RWPE1 (cell line): Measurements from ENCODE around the gene DCTN2.
"Not testable (repeated sequence)": the region's sequence is repeated elsewhere in the genome, so short reads cannot be mapped to it uniquely, and the experiment has no call there.

ENCODE experiments used
- CTCF ChIA-PET: fragments of 350-600 bp; sonication (Branson Sonifier 250); formaldehyde crosslinking; extraction: SDS; loops from one replicate; lab custom pipeline; 2021; lab: Yijun Ruan, JAX
- POLR2A ChIA-PET: fragments of 400-600 bp; formaldehyde crosslinking; extraction: SDS; loops from one replicate; lab custom pipeline; 2020; ENCODE audit warnings: antibody characterized with exemption; ENCODE audit not compliant: low non-redundant PET; lab: Yijun Ruan, JAX
- DNase-seq: peaks from one replicate; pipeline ENCODE4 v3.0.0; 2012; ENCODE audit warnings: low spot score
- H3K27ac ChIP-seq: fragments of 450-650 bp; 2 replicates; pipeline ENCODE4 v1.5.1; 2017
- TF ChIP-seq, protein P1 (sequence below): fragments of 450-650 bp; conservative IDR thresholded peaks from 2 replicates; pipeline ENCODE4 v1.5.1; 2017; ENCODE audit warnings: low read depth, mild to moderate bottlenecking

DCTN2 gene

DNA sequence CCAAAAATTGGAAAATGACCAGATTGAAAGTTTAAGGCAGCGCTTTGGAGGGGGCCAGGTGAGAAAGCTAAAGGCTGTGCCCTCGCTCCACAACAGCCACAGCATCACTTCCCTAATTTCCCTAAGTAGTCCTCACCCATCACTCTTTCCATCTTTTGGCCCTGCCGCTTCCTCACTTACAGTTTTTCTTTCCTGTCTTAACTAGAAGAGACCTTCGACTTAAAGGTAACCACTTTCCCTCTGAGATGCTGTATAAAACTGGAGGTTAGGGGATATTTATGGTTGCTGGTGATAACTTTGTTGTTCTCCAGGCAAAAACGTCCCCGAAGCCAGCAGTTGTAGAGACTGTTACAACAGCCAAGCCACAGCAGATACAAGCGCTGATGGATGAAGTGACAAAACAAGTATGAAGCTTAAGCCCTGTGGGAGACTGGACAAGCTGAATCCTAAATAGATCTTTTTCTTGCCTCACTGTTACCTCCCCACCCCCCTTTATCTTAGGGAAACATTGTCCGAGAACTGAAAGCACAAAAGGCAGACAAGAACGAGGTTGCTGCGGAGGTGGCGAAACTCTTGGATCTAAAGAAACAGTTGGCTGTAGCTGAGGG is 31.0 kb downstream of the DCTN2 start:
- no peak overlapping the region for H3K27ac ChIP-seq
- TF ChIP-seq, protein P1, sequence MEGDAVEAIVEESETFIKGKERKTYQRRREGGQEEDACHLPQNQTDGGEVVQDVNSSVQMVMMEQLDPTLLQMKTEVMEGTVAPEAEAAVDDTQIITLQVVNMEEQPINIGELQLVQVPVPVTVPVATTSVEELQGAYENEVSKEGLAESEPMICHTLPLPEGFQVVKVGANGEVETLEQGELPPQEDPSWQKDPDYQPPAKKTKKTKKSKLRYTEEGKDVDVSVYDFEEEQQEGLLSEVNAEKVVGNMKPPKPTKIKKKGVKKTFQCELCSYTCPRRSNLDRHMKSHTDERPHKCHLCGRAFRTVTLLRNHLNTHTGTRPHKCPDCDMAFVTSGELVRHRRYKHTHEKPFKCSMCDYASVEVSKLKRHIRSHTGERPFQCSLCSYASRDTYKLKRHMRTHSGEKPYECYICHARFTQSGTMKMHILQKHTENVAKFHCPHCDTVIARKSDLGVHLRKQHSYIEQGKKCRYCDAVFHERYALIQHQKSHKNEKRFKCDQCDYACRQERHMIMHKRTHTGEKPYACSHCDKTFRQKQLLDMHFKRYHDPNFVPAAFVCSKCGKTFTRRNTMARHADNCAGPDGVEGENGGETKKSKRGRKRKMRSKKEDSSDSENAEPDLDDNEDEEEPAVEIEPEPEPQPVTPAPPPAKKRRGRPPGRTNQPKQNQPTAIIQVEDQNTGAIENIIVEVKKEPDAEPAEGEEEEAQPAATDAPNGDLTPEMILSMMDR, result no peak
- CTCF ChIA-PET, result interaction anchor here (1.1 kb wide), 1 partner anchor 61 kb away, joined by 3 read pairs; the partner anchor contains the start of gene INHBE
- POLR2A ChIA-PET, result interaction anchor here (0.8 kb wide), 1 partner anchor 232 kb away, joined by 3 read pairs; no protein-coding TSS in a partner anchor
- no peak for DNase-seq

GRCh38 chr12:57515408-57515933 is 31.5 kb downstream of the DCTN2 start:
- H3K27ac ChIP-seq, result peak overlapping the region; percentile 64
- TF ChIP-seq, protein P1, result no peak
- CTCF ChIA-PET, result interaction anchor here (0.7 kb wide), 1 partner anchor 53 kb away, joined by 3 read pairs; no protein-coding TSS in a partner anchor
- DNase-seq, result no peak
- POLR2A ChIA-PET, result interaction anchor here (0.8 kb wide), 1 partner anchor 232 kb away, joined by 3 read pairs; no protein-coding TSS in a partner anchor

DNA sequence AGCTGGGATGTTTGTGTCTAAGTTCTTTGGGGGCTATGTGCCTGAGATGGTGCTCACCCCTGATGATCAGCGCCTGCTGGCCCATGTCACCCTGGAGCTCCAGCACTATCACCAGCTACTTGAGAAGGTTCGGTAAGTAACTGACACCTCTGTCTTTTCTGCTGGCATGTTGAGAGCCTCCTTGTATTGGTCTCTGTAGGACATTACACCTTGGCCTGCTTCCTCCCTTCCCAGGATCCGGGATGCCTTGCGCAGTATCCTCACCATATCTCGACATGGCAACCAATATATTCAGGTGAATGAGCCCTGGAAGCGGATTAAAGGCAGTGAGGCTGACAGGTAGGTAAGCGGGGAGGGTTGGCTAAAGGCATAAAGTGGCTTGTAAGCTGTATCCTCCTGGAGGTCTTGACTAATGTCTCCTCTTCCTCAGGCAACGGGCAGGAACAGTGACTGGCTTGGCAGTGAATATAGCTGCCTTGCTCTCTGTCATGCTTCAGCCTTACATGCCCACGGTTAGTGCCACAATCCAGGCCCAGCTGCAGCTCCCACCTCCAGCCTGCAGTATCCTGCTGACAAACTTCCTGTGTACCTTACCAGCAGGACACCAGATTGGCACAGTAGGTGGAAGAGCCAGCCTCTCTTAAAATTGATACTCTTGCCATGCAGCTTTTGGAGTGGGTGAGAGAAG is 32.1 kb downstream of the DCTN2 start:
- TF ChIP-seq, protein P1, result no peak
- CTCF ChIA-PET, result interaction anchor here (0.7 kb wide), 1 partner anchor 53 kb away, joined by 3 read pairs; no protein-coding TSS in a partner anchor

DNA sequence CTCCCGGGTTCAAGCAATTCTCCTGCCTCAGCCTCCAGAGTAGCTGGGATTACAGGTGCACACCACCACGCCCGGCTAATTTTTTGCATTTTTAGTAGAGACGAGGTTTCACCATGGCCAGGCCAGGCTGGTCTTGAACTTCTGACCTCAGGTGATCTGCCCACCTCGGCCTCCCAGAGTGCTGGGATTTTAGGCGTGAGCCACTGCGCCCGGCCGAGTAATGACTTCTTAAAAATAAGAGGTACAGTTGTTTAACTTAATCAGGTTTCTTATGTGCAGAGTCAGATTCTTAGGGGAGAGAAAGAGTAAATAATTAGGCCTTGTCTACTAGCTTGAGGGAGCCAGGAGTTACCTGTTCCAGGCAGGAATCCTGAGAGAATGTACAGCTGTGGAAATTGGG is 32.7 kb downstream of the DCTN2 start:
- CTCF ChIA-PET, DNase-seq: not testable (repeated sequence)
- peak overlapping the region; percentile 64 for H3K27ac ChIP-seq
- POLR2A ChIA-PET, result interaction anchor here (0.6 to 0.7 kb wide), 2 partner anchors 20 to 55 kb away, joined by 3 read pairs; no protein-coding TSS in a partner anchor

More for the DNA sequence above, 32.1 kb downstream of the DCTN2 start:
- no peak for DNase-seq
- POLR2A ChIA-PET, result interaction anchor here (0.7 kb wide), 1 partner anchor 56 kb away, joined by 3 read pairs; no protein-coding TSS in a partner anchor
- peak overlapping the region; percentile 64 for H3K27ac ChIP-seq

- CTCF ChIA-PET, POLR2A ChIA-PET, DNase-seq, H3K27ac ChIP-seq: not testable (repeated sequence)
These were observed 33.3 kb downstream of the DCTN2 start for GRCh38 chr12:57513677-57514076.

DNA sequence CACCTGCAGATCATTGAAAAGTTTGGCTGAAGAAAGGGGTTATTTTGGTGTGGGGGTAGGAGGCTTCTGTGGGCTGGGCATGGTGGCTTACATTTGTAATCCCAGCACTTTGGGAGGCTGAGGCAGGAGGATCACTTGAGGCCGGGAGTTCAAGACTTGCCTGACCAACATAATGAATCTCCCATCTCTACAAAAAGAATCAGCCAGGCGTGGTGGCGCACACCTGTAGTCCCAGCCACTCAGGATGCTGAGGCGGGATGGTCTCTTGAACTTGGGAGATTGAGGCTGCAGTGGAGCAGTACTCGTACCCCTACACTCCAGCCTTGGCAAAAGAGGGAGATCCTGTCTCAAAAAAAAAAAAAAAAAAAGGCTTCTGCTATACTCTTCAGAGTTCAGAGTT is 33.7 kb downstream of the DCTN2 start:
- POLR2A ChIA-PET, result no interaction called here
- CTCF ChIA-PET, result no interaction called here
- TF ChIP-seq, protein P1, result no peak
- no peak for DNase-seq
- no peak overlapping the region; the same call in 1 of the 2 replicates for H3K27ac ChIP-seq

DNA sequence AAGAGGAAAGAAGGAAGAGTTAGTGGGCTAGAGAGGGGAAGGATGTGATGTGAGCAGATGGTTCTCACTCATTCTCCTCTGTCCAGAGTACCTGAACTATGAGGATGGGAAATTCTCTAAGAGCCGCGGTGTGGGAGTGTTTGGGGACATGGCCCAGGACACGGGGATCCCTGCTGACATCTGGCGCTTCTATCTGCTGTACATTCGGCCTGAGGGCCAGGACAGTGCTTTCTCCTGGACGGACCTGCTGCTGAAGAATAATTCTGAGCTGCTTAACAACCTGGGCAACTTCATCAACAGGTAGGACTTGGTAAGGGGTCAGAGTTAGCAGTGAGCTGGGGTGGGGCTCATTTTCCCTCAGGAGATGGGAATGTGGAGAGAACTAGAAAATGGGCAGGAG is 34.3 kb downstream of the DCTN2 start:
- DNase-seq, result no peak
- TF ChIP-seq, protein P1, result no peak
- H3K27ac ChIP-seq, result peak overlapping the region; percentile 37; the same call in 1 of the 2 replicates
- CTCF ChIA-PET, result no interaction called here
- POLR2A ChIA-PET, result no interaction called here
